Measurements from ENCODE around the gene HHIP.

Gene HHIP

GRCh38 chr4:144655491-144655890, 9.5 kb downstream of the HHIP start:
- no peak for DNase-seq (ENCODE audit: low spot score)

GRCh38 chr4:144656850-144657249, 10.9 kb downstream of the HHIP start:
- DNase-seq (ENCODE audit: low spot score), result no peak

GRCh38 chr4:144658015-144658567, 12.1 kb downstream of the HHIP start:
- DNase-seq (ENCODE audit: low spot score), result no peak

GRCh38 chr4:144658903-144659302, 12.9 kb downstream of the HHIP start:
- DNase-seq (ENCODE audit: low spot score), result no peak

- no peak for DNase-seq (ENCODE audit: low spot score)
Measured at GRCh38 chr4:144659447-144659846, 13.5 kb downstream of the HHIP start.

GRCh38 chr4:144663834-144664475, 18.0 kb downstream of the HHIP start:
- no peak for DNase-seq (ENCODE audit: low spot score)

- DNase-seq (ENCODE audit: low spot score), result peak; percentile 28
Measured at GRCh38 chr4:144666539-144667175, 20.7 kb downstream of the HHIP start.

GRCh38 chr4:144667500-144667899, 21.5 kb downstream of the HHIP start:
- DNase-seq (ENCODE audit: low spot score), result no peak

- DNase-seq (ENCODE audit: low spot score), result no peak
Measured at GRCh38 chr4:144670776-144671175, 24.8 kb downstream of the HHIP start.

- DNase-seq (ENCODE audit: low spot score), result no peak
Measured at GRCh38 chr4:144674711-144675110, 28.8 kb downstream of the HHIP start.

GRCh38 chr4:144681806-144682205, 35.9 kb downstream of the HHIP start:
- DNase-seq (ENCODE audit: low spot score), result no peak

- DNase-seq (ENCODE audit: low spot score), result no peak
Measured at GRCh38 chr4:144683516-144683915, 37.6 kb downstream of the HHIP start.

- no peak for DNase-seq (ENCODE audit: low spot score)
Measured at GRCh38 chr4:144685911-144686310, 40.0 kb downstream of the HHIP start.

GRCh38 chr4:144686921-144687320, 41.0 kb downstream of the HHIP start:
- DNase-seq (ENCODE audit: low spot score), result no peak

GRCh38 chr4:144687466-144687865, 41.5 kb downstream of the HHIP start:
- DNase-seq (ENCODE audit: low spot score), result no peak

- no peak for DNase-seq (ENCODE audit: low spot score)
Measured at GRCh38 chr4:144688035-144688569, 42.1 kb downstream of the HHIP start.

- no peak for DNase-seq (ENCODE audit: low spot score)
Measured at GRCh38 chr4:144689125-144689524, 43.2 kb downstream of the HHIP start.

- DNase-seq (ENCODE audit: low spot score), result no peak
Measured at GRCh38 chr4:144695721-144696120, 49.8 kb downstream of the HHIP start.

GRCh38 chr4:144696376-144696775, 50.4 kb downstream of the HHIP start:
- no peak for DNase-seq (ENCODE audit: low spot score)

- no peak for DNase-seq (ENCODE audit: low spot score)
Measured at GRCh38 chr4:144699565-144699964, 53.6 kb downstream of the HHIP start.

- no peak for DNase-seq (ENCODE audit: low spot score)
Measured at GRCh38 chr4:144701683-144702233, 55.8 kb downstream of the HHIP start.

- DNase-seq (ENCODE audit: low spot score), result no peak
Measured at GRCh38 chr4:144703494-144703893, 57.5 kb downstream of the HHIP start.
